WTC11 (cell line): ENCODE results near the gene BLOC1S3.

ENCODE experiments used
- CBFB ChIP-seq: sonication (generic); formaldehyde crosslinking; IDR thresholded peaks from 2 replicates; pipeline ENCODE4 v1.8.1; 2022; ENCODE audit warnings: mild to moderate bottlenecking, low read depth, missing genetic modification reagents
- CREM ChIP-seq: sonication (generic); formaldehyde crosslinking; IDR thresholded peaks from 2 replicates; pipeline ENCODE4 v1.8.1; 2022; ENCODE audit warnings: mild to moderate bottlenecking, missing genetic modification reagents, moderate library complexity
- CTCF ChIP-seq: fragments of 200-600 bp; IDR thresholded peaks from 2 replicates; pipeline ENCODE4 v1.8.0; 2022; ENCODE audit warnings: antibody characterized with exemption
- ERG ChIP-seq: fragments of 250-450 bp; sonication (Bioruptor Pico); IDR thresholded peaks from 2 replicates; pipeline ENCODE4 v1.8.0; 2021; ENCODE audit warnings: mild to moderate bottlenecking
- GABPB1 ChIP-seq: sonication (generic); formaldehyde crosslinking; IDR thresholded peaks from 2 replicates; pipeline ENCODE4 v1.8.1; 2023; ENCODE audit warnings: mild to moderate bottlenecking, missing genetic modification reagents
- GRHL2 ChIP-seq: fragments of 250-450 bp; sonication (Bioruptor Pico); IDR thresholded peaks from 2 replicates; pipeline ENCODE4 v1.8.0; 2022; ENCODE audit warnings: mild to moderate bottlenecking, moderate library complexity; ENCODE audit not compliant: insufficient replicate concordance, severe bottlenecking
- HMGXB4 ChIP-seq: sonication (generic); formaldehyde crosslinking; IDR thresholded peaks from 2 replicates; pipeline ENCODE4 v1.8.1; 2023; ENCODE audit warnings: mild to moderate bottlenecking, moderate library complexity, missing genetic modification reagents
- JUN ChIP-seq: sonication (generic); formaldehyde crosslinking; IDR thresholded peaks from 2 replicates; pipeline ENCODE4 v1.8.0; 2023; ENCODE audit warnings: mild to moderate bottlenecking, missing genetic modification reagents
- MAX ChIP-seq: sonication (generic); formaldehyde crosslinking; IDR thresholded peaks from 2 replicates; pipeline ENCODE4 v1.8.0; 2022; ENCODE audit warnings: mild to moderate bottlenecking, missing genetic modification reagents
- NR3C1 ChIP-seq: sonication (generic); formaldehyde crosslinking; conservative IDR thresholded peaks from 2 replicates; pipeline ENCODE4 v1.8.1; 2023; ENCODE audit warnings: low read depth, mild to moderate bottlenecking, missing genetic modification reagents
- PREB ChIP-seq: sonication (generic); formaldehyde crosslinking; IDR thresholded peaks from 2 replicates; pipeline ENCODE4 v1.8.1; 2022; ENCODE audit warnings: mild to moderate bottlenecking, missing genetic modification reagents, moderate library complexity, borderline replicate concordance
- USF2 ChIP-seq: sonication (generic); formaldehyde crosslinking; IDR thresholded peaks from 2 replicates; pipeline ENCODE4 v1.8.1; 2023; ENCODE audit warnings: mild to moderate bottlenecking, missing genetic modification reagents, moderate library complexity
- ZNF423 ChIP-seq: fragments of 250-450 bp; sonication (Bioruptor Pico); IDR thresholded peaks from 2 replicates; pipeline ENCODE4 v2.1.2; 2022; ENCODE audit warnings: mild to moderate bottlenecking, moderate library complexity
- ZSCAN18 ChIP-seq: fragments of 250-450 bp; sonication (Bioruptor Pico); IDR thresholded peaks from 2 replicates; pipeline ENCODE4 v2.1.2; 2022; ENCODE audit warnings: mild to moderate bottlenecking, moderate library complexity

- no peak for TF ChIP-seq CTCF
- no peak for TF ChIP-seq GRHL2
- TF ChIP-seq ZSCAN18 (CRISPR knock-in tag) = no peak
- no peak for TF ChIP-seq CREM (CRISPR knock-in tag)
- TF ChIP-seq MAX (CRISPR knock-in tag) = no peak
- no peak for TF ChIP-seq GABPB1 (CRISPR knock-in tag)
- TF ChIP-seq PREB (CRISPR knock-in tag) = no peak
- TF ChIP-seq CBFB (CRISPR knock-in tag) = no peak
- no peak for TF ChIP-seq NR3C1 (CRISPR knock-in tag)
- TF ChIP-seq ZNF423 = no peak
- TF ChIP-seq USF2 (CRISPR knock-in tag) = no peak
- TF ChIP-seq JUN = no peak
- no peak for TF ChIP-seq HMGXB4 (CRISPR knock-in tag)
- no peak for TF ChIP-seq ERG
Observed at GRCh38 chr19:45147835-45148676, 30.5 kb upstream of the BLOC1S3 start.
